HEK293T (cell line): ENCODE data around the gene GNAQ.

ENCODE experiments used
- CTCF ChIA-PET: fragments of 350-600 bp; formaldehyde crosslinking; extraction: SDS; loops from one replicate; lab custom pipeline; 2021; ENCODE audit warnings: antibody characterized with exemption, inconsistent platforms; lab: Yijun Ruan, JAX
- POLR2A ChIA-PET: fragments of 350-600 bp; formaldehyde crosslinking; extraction: SDS; loops from one replicate; lab custom pipeline; 2020; ENCODE audit warnings: antibody characterized with exemption, inconsistent platforms; lab: Yijun Ruan, JAX
- DNase-seq: peaks from one replicate; pipeline ENCODE4 v3.0.0; 2012; ENCODE audit warnings: mixed read lengths; ENCODE audit errors: extremely low spot score
- ARNT ChIP-seq: fragments of 450-650 bp; IDR thresholded peaks from 2 replicates; pipeline ENCODE4 v1.6.1; 2017; ENCODE audit warnings: mild to moderate bottlenecking
- BHLHE40 ChIP-seq: fragments of 450-650 bp; IDR thresholded peaks from 2 replicates; pipeline ENCODE4 v1.6.1; 2016; ENCODE audit warnings: mild to moderate bottlenecking, moderate library complexity, borderline replicate concordance
- CTBP1 ChIP-seq: fragments of 450-650 bp; IDR thresholded peaks from 2 replicates; pipeline ENCODE4 v1.6.1; 2016; ENCODE audit warnings: borderline replicate concordance
- ELF4 ChIP-seq: fragments of 450-650 bp; IDR thresholded peaks from 2 replicates; pipeline ENCODE4 v1.6.1; 2017; ENCODE audit warnings: antibody characterized with exemption
- FOXA1 ChIP-seq: fragments of 450-650 bp; IDR thresholded peaks from 2 replicates; pipeline ENCODE4 v1.6.1; 2016; ENCODE audit warnings: mild to moderate bottlenecking
- FOXK2 ChIP-seq: fragments of 450-650 bp; IDR thresholded peaks from 2 replicates; pipeline ENCODE4 v1.6.1; 2016; ENCODE audit warnings: mild to moderate bottlenecking
- FOXM1 ChIP-seq: fragments of 450-650 bp; IDR thresholded peaks from 2 replicates; pipeline ENCODE4 v1.6.1; 2017; ENCODE audit warnings: mild to moderate bottlenecking, borderline replicate concordance
- HDGF ChIP-seq: fragments of 450-650 bp; IDR thresholded peaks from 2 replicates; pipeline ENCODE4 v1.6.1; 2017; ENCODE audit warnings: antibody characterized with exemption, borderline replicate concordance
- L3MBTL2 ChIP-seq: fragments of 450-650 bp; conservative IDR thresholded peaks from 2 replicates; pipeline ENCODE4 v1.6.1; 2016; ENCODE audit warnings: mild to moderate bottlenecking
- LEF1 ChIP-seq: fragments of 450-650 bp; IDR thresholded peaks from 2 replicates; pipeline ENCODE4 v1.6.1; 2017; ENCODE audit warnings: mild to moderate bottlenecking, borderline replicate concordance
- NFRKB ChIP-seq: fragments of 450-650 bp; IDR thresholded peaks from 2 replicates; pipeline ENCODE4 v1.6.1; 2016; ENCODE audit warnings: mild to moderate bottlenecking, moderate library complexity
- PKNOX1 ChIP-seq: fragments of 450-650 bp; IDR thresholded peaks from 2 replicates; pipeline ENCODE4 v1.6.1; 2016
- SP1 ChIP-seq: fragments of 450-650 bp; IDR thresholded peaks from 2 replicates; pipeline ENCODE4 v1.6.1; 2017
- SUZ12 ChIP-seq: fragments of 450-650 bp; IDR thresholded peaks from 2 replicates; pipeline ENCODE4 v1.6.1; 2016; ENCODE audit warnings: mild to moderate bottlenecking
- TARDBP ChIP-seq: fragments of 450-650 bp; IDR thresholded peaks from 2 replicates; pipeline ENCODE4 v1.6.1; 2016
- ZNF384 ChIP-seq: fragments of 450-650 bp; IDR thresholded peaks from 2 replicates; pipeline ENCODE4 v1.6.1; 2016

Gene GNAQ

GRCh38 chr9:77785341-77785740, 246.3 kb downstream of the GNAQ start:
- TF ChIP-seq FOXA1 (no peak), ARNT (no peak), LEF1 (no peak), FOXM1 (no peak), BHLHE40 (no peak)
- no peak for DNase-seq
- CTCF ChIA-PET, result no interaction called here
- POLR2A ChIA-PET, result no interaction called here

- no peak for DNase-seq
- TF ChIP-seq CTBP1 (no peak), SUZ12 (no peak), ARNT (no peak), TARDBP (no peak), SP1 (no peak), HDGF (no peak), NFRKB (no peak), FOXK2 (no peak), FOXA1 (no peak), BHLHE40 (no peak)
- ChIA-PET CTCF (no interaction called here), POLR2A (no interaction called here)
Observed at GRCh38 chr9:77783518-77783917, 248.1 kb downstream of the GNAQ start.

GRCh38 chr9:77779010-77779409, 252.6 kb downstream of the GNAQ start:
- no peak for DNase-seq
- ChIA-PET CTCF (no interaction called here), POLR2A (no interaction called here)
- TF ChIP-seq L3MBTL2, result no peak
- no peak for TF ChIP-seq ELF4
- TF ChIP-seq FOXA1, result no peak
- TF ChIP-seq BHLHE40, result no peak
- TF ChIP-seq SUZ12, result no peak
- no peak for TF ChIP-seq PKNOX1
- no peak for TF ChIP-seq FOXK2
- no peak for TF ChIP-seq SP1

GRCh38 chr9:77773381-77773780, 258.2 kb downstream of the GNAQ start:
- ChIA-PET CTCF (no interaction called here), POLR2A (no interaction called here)
- no peak for TF ChIP-seq ARNT
- no peak for TF ChIP-seq ZNF384
- TF ChIP-seq BHLHE40, result no peak
- no peak for TF ChIP-seq ELF4
- TF ChIP-seq FOXM1, result no peak
- TF ChIP-seq SUZ12, result no peak
- no peak for TF ChIP-seq L3MBTL2
- TF ChIP-seq FOXA1, result no peak
- TF ChIP-seq FOXK2, result no peak
- TF ChIP-seq TARDBP, result no peak
- TF ChIP-seq NFRKB, result no peak
- no peak for TF ChIP-seq CTBP1
- no peak for TF ChIP-seq LEF1
- TF ChIP-seq SP1, result no peak
- TF ChIP-seq HDGF, result no peak
- TF ChIP-seq PKNOX1, result no peak
- DNase-seq, result no peak

GRCh38 chr9:77772646-77773045, 259.0 kb downstream of the GNAQ start:
- TF ChIP-seq HDGF, result no peak
- TF ChIP-seq SUZ12, result no peak
- TF ChIP-seq BHLHE40, result no peak
- no peak for TF ChIP-seq FOXK2
- TF ChIP-seq ELF4, result no peak
- TF ChIP-seq NFRKB, result no peak
- no peak for TF ChIP-seq ARNT
- TF ChIP-seq FOXM1, result no peak
- no peak for TF ChIP-seq ZNF384
- no peak for DNase-seq
- POLR2A ChIA-PET, result no interaction called here
- CTCF ChIA-PET, result no interaction called here

- CTCF ChIA-PET, result no interaction called here
- DNase-seq, result no peak
- TF ChIP-seq SP1 (no peak), CTBP1 (no peak), FOXA1 (no peak), ELF4 (no peak), ARNT (no peak), FOXM1 (no peak), BHLHE40 (no peak), NFRKB (no peak), L3MBTL2 (no peak)
- POLR2A ChIA-PET, result no interaction called here
Observed at GRCh38 chr9:77771171-77771570, 260.4 kb downstream of the GNAQ start.

GRCh38 chr9:77770340-77770739, 261.3 kb downstream of the GNAQ start:
- POLR2A ChIA-PET, result no interaction called here
- TF ChIP-seq L3MBTL2 (no peak), CTBP1 (no peak)
- DNase-seq, result no peak
- CTCF ChIA-PET, result no interaction called here

GRCh38 chr9:77769246-77769645, 262.4 kb downstream of the GNAQ start:
- POLR2A ChIA-PET, result no interaction called here
- CTCF ChIA-PET, result interaction anchor here (0.8 kb wide), 1 partner anchor 18 kb away, joined by 3 read pairs; no protein-coding TSS in a partner anchor
- no peak for DNase-seq

More at GRCh38 chr9:77769246-77769645, 262.4 kb downstream of the GNAQ start:
- no peak for TF ChIP-seq LEF1
- TF ChIP-seq ZNF384, result no peak
- TF ChIP-seq BHLHE40, result no peak
- TF ChIP-seq HDGF, result no peak
- no peak for TF ChIP-seq SUZ12
- TF ChIP-seq SP1, result no peak
- TF ChIP-seq ARNT, result no peak
- no peak for TF ChIP-seq TARDBP
- no peak for TF ChIP-seq FOXK2
- no peak for TF ChIP-seq FOXM1
- no peak for TF ChIP-seq NFRKB
- TF ChIP-seq PKNOX1, result no peak
- no peak for TF ChIP-seq CTBP1
- no peak for TF ChIP-seq ELF4
- TF ChIP-seq FOXA1, result no peak
- TF ChIP-seq L3MBTL2, result no peak
